Cardiac fibroblast (primary cell): Measurements from ENCODE around the gene MUCL3.

ENCODE experiments used
- DNase-seq, 2 donors: peaks; one replicate each; pipeline versions ENCODE4 v3.0.0 to v3.0.0-alpha.2; 2010; ENCODE audit warnings: low read depth in 2 of 2
- H3K4me3 ChIP-seq, 2 donors: replicated peaks in 1 of 2; 1 replicate in 1 of 2; 2 replicates in 1 of 2; pipeline ENCODE4 v1.5.1; 2011; ENCODE audit warnings: low read depth in 2 of 2, low read length in 2 of 2, mild to moderate bottlenecking in 2 of 2, moderate library complexity in 1 of 2
- CTCF ChIP-seq: IDR thresholded peaks from one replicate; pipeline ENCODE4 v1.5.1; 2011; ENCODE audit warnings: low read depth, mild to moderate bottlenecking, low read length, inconsistent platforms

The MUCL3 gene

DNA sequence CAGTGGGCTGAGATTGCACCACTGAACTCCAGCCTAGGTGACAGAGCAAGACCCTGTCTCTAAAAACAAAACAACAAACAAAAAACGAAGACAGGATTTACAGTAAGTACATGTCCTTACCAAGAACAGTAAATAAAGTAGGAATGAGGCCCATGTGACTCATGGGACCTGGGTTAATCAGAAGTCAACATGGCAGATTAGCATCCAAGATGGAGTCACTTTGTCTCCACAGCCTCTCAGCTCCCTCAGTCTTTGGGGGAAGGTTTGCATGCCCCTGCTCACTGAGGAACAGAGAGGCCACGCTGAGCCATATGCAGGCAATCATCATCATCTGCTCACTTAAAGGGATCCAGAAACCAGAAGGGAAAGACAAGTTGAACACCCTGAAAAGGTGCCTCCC is 61.7 kb downstream of the MUCL3 start:
- DNase-seq = no peak
- no peak overlapping the region for H3K4me3 ChIP-seq
- no peak for TF ChIP-seq CTCF
